H1 (cell line): Measurements from ENCODE around the gene FAM98A. TPM values are rescaled to one million over a fixed set of nuclear protein-coding genes. Genes with fewer than 3 reads are reported as not detected.

Experiments
- CTCF ChIA-PET: fragments of 300-600 bp; sonication (Branson Sonifier 250); formaldehyde crosslinking; loops from one replicate; lab custom pipeline; 2021; ENCODE audit not compliant: partially characterized antibody; lab: Charles Lee
- POLR2A ChIA-PET: fragments of 300-600 bp; sonication (Branson Sonifier 250); formaldehyde crosslinking; loops from one replicate; lab custom pipeline; 2021; ENCODE audit warnings: inconsistent platforms; ENCODE audit not compliant: partially characterized antibody; lab: Charles Lee
- DNase-seq, 2 experiments: peaks; one replicate each; pipeline versions ENCODE4 v3.0.0 to v3.0.0-alpha.2; 2010 to 2022; ENCODE audit warnings: low spot score in 2 of 2, low read depth in 1 of 2, mixed read lengths in 1 of 2
- FAIRE-seq: peaks from 2 replicates; lab custom pipeline; 2011; peaks lifted over from hg19 to GRCh38; lab: Jason Lieb, UNC
- H2AFZ ChIP-seq: 2 replicates; pipeline ENCODE4 v1.8.1; 2012; ENCODE audit warnings: low read length, inconsistent platforms
- H2AK5ac ChIP-seq: 2 replicates; pipeline ENCODE4 v1.6.1; 2013; ENCODE audit warnings: low read depth, low read length
- H2BK120ac ChIP-seq: replicated peaks from 2 replicates; pipeline ENCODE3; 2013; ENCODE audit warnings: low read depth, low read length, inconsistent platforms
- H2BK12ac ChIP-seq: 2 replicates; pipeline ENCODE4 v1.6.1; 2013; ENCODE audit warnings: low read depth, low read length
- H2BK15ac ChIP-seq: 2 replicates; pipeline ENCODE4 v1.6.1; 2013; ENCODE audit warnings: low read length
- H2BK20ac ChIP-seq: 2 replicates; pipeline ENCODE4 v1.6.1; 2013; ENCODE audit warnings: low read length
- H2BK5ac ChIP-seq: 2 replicates; pipeline ENCODE4 v1.6.1; 2013; ENCODE audit warnings: low read depth, low read length
- H3K14ac ChIP-seq: 2 replicates; pipeline ENCODE4 v1.6.1; 2013; ENCODE audit warnings: inconsistent platforms; ENCODE audit not compliant: insufficient read length
- H3K18ac ChIP-seq: 2 replicates; pipeline ENCODE4 v1.6.1; 2013; ENCODE audit warnings: low read length; ENCODE audit errors: extremely low read depth
- H3K23ac ChIP-seq: 2 replicates; pipeline ENCODE4 v1.6.1; 2013; ENCODE audit warnings: inconsistent platforms; ENCODE audit not compliant: insufficient read length
- H3K23me2 ChIP-seq: 2 replicates; pipeline ENCODE4 v1.6.1; 2013; ENCODE audit warnings: low read depth, low read length
- H3K27ac ChIP-seq: 2 replicates; pipeline ENCODE4 v1.6.1; 2011; ENCODE audit warnings: low read depth, low read length, inconsistent platforms
- H3K27me3 ChIP-seq, 4 experiments: replicated peaks in 1 of 4; 1 replicate in 1 of 4; 2 replicates in 3 of 4; pipeline versions ENCODE4 v1.6.1 to v1.8.1; 2011 to 2013; ENCODE audit warnings: low read length in 3 of 4, mild to moderate bottlenecking in 3 of 4, inconsistent platforms in 2 of 4, mixed read lengths in 2 of 4, moderate library complexity in 1 of 4; ENCODE audit not compliant: control insufficient read depth in 3 of 4, insufficient read depth in 3 of 4; ENCODE audit errors: extremely low read depth in 1 of 4
- H3K36me3 ChIP-seq, 4 experiments: 2 replicates each; pipeline versions ENCODE4 v1.6.1 to v1.8.1; 2011 to 2013; ENCODE audit warnings: mild to moderate bottlenecking in 4 of 4, low read length in 3 of 4, moderate library complexity in 2 of 4, control low read depth in 1 of 4, inconsistent platforms in 1 of 4; ENCODE audit not compliant: insufficient read depth in 4 of 4, control insufficient read depth in 2 of 4
- H3K4ac ChIP-seq: replicated peaks from 2 replicates; pipeline ENCODE3; 2013; ENCODE audit warnings: low read length, low read depth, mixed read lengths, inconsistent platforms; ENCODE audit not compliant: insufficient read length
- H3K4me1 ChIP-seq, 4 experiments: replicated peaks in 1 of 4; 1 replicate in 1 of 4; 2 replicates in 3 of 4; pipeline versions ENCODE4 v1.6.1 to v1.8.1; 2011 to 2013; ENCODE audit warnings: low read length in 3 of 4, inconsistent platforms in 2 of 4, mixed read lengths in 1 of 4; ENCODE audit not compliant: insufficient read depth in 4 of 4, control insufficient read depth in 3 of 4
- H3K4me2 ChIP-seq, 2 experiments: 2 replicates each; pipeline versions ENCODE4 v1.6.1 to v1.8.1; 2011 to 2013; ENCODE audit warnings: low read depth in 2 of 2, low read length in 2 of 2, control low read depth in 1 of 2, inconsistent platforms in 1 of 2, mild to moderate bottlenecking in 1 of 2; ENCODE audit not compliant: insufficient read depth in 1 of 2
- H3K4me3 ChIP-seq, 4 experiments: fragments of 200-600, 300-600 bp in 1 of 4; sonication (generic), shearing (Covaris generic), sonication (Bioruptor Twin) in 1 of 4; 2 replicates each; pipeline versions ENCODE4 v1.5.1 to v1.8.1; 2011 to 2016; ENCODE audit warnings: low read length in 4 of 4, low read depth in 3 of 4, control low read depth in 2 of 4, inconsistent platforms in 2 of 4, mild to moderate bottlenecking in 2 of 4, mixed read lengths in 1 of 4, moderate library complexity in 1 of 4; ENCODE audit not compliant: insufficient read depth in 2 of 4; ENCODE audit errors: extremely low read depth in 1 of 4
- H3K56ac ChIP-seq: replicated peaks from 2 replicates; pipeline ENCODE3; 2013; ENCODE audit warnings: low read depth, mild to moderate bottlenecking, mixed read lengths, low read length, inconsistent platforms; ENCODE audit not compliant: insufficient read length
- H3K79me1 ChIP-seq: 2 replicates; pipeline ENCODE4 v1.6.1; 2013; ENCODE audit warnings: low read depth, low read length, control low read depth
- H3K79me2 ChIP-seq, 2 experiments: 2 replicates each; pipeline versions ENCODE4 v1.6.1 to v1.8.1; 2012 to 2013; ENCODE audit warnings: low read length in 2 of 2, mild to moderate bottlenecking in 2 of 2, inconsistent platforms in 1 of 2; ENCODE audit not compliant: insufficient read depth in 2 of 2, control insufficient read depth in 1 of 2
- H3K9ac ChIP-seq, 4 experiments: replicated peaks in 1 of 4; 1 replicate in 1 of 4; 2 replicates in 3 of 4; pipeline versions ENCODE4 v1.6.1 to v1.8.1; 2011 to 2013; ENCODE audit warnings: low read depth in 3 of 4, low read length in 3 of 4, control low read depth in 2 of 4, mild to moderate bottlenecking in 2 of 4, moderate library complexity in 2 of 4, inconsistent platforms in 1 of 4; ENCODE audit errors: extremely low read depth in 1 of 4
- H3K9me3 ChIP-seq, 2 experiments: 2 replicates each; pipeline versions ENCODE4 v1.6.1 to v1.8.1; 2012 to 2013; ENCODE audit warnings: mild to moderate bottlenecking in 2 of 2, moderate library complexity in 2 of 2, control low read depth in 1 of 2, inconsistent platforms in 1 of 2, low read depth in 1 of 2, low read length in 1 of 2, mixed read lengths in 1 of 2; ENCODE audit not compliant: insufficient read depth in 2 of 2
- H4K20me1 ChIP-seq, 2 experiments: replicated peaks in 1 of 2; 2 replicates each; pipeline versions ENCODE3 to v1.8.1; 2011 to 2013; ENCODE audit warnings: inconsistent platforms in 2 of 2, low read length in 2 of 2, mild to moderate bottlenecking in 1 of 2; ENCODE audit not compliant: insufficient read depth in 2 of 2, control insufficient read depth in 1 of 2
- H4K5ac ChIP-seq: 2 replicates; pipeline ENCODE4 v1.6.1; 2013; ENCODE audit warnings: low read length, low read depth, mixed read lengths, inconsistent platforms; ENCODE audit not compliant: insufficient read length
- H4K8ac ChIP-seq: 2 replicates; pipeline ENCODE4 v1.8.0; 2013; ENCODE audit warnings: mild to moderate bottlenecking, moderate library complexity, low read length, inconsistent platforms; ENCODE audit not compliant: insufficient read depth; ENCODE audit errors: extremely low read depth
- H4K91ac ChIP-seq: replicated peaks from 2 replicates; pipeline ENCODE3; 2013; ENCODE audit warnings: low read length, mixed read lengths, inconsistent platforms; ENCODE audit not compliant: insufficient read length
- CEBPB ChIP-seq: IDR thresholded peaks from 2 replicates; pipeline ENCODE4 v1.6.1; 2012; ENCODE audit warnings: low read depth, low read length
- SUZ12 ChIP-seq: fragments of 200-600 bp; sonication (generic); IDR thresholded peaks from 2 replicates; pipeline ENCODE4 v1.6.1; 2012; ENCODE audit warnings: mild to moderate bottlenecking, inconsistent platforms, low read length, moderate library complexity, mixed read lengths
- TAF1 ChIP-seq: IDR thresholded peaks from 2 replicates; pipeline ENCODE4 v1.6.1; 2011; ENCODE audit warnings: mild to moderate bottlenecking, low read depth, low read length
- WGBS, 2 experiments: shearing (Covaris generic) in 1 of 2; methylation state at CpG; one replicate each; pipeline versions ENCODE4 v1.1.6 to v1.1.7; 2013 to 2015; ENCODE audit warnings: low lambda C conversion rate in 2 of 2, mixed read lengths in 2 of 2, inconsistent platforms in 1 of 2, low coverage in 1 of 2, missing lambda C conversion rate in 1 of 2; ENCODE audit not compliant: insufficient replicate concordance in 2 of 2, insufficient coverage in 1 of 2, insufficient read length in 1 of 2; ENCODE audit errors: extremely low coverage in 1 of 2, missing lambda C conversion rate in 1 of 2; 5-methylcytosine and 5-hydroxymethylcytosine counted together
- polyA plus RNA-seq, 7 experiments: library from polyadenylated mRNA; depleted of rRNA in 3 of 7; stranded (reverse) in 5 of 7; unstranded in 2 of 7; fragments of >200 nt in 5 of 7; fragments of 200-250 nt in 2 of 7; gene quantifications; 1 replicate in 5 of 7; 2 replicates in 1 of 7; 4 replicates in 1 of 7; pipeline versions ENCODE4 v1.2.1 to v1.2.3, GENCODE V29; 2011 to 2013; ENCODE audit warnings: missing spikeins in 2 of 7, mixed read lengths in 2 of 7
- total RNA-seq: library from RNA; stranded (reverse); fragmentation: NEBNext Ultra II Directional; extraction: Animal tissue kit (Norgen Biotek cat#: 25700); gene quantifications from 2 replicates; pipeline ENCODE4 v1.2.1, GENCODE V29; 2021
- TF ChIP-seq, protein P1 (sequence below): IDR thresholded peaks from 2 replicates; pipeline ENCODE4 v1.6.1; 2012; ENCODE audit warnings: low read length, inconsistent platforms

The FAM98A gene
- total and polyA plus RNA-seq, 2 of the 8 experiments (the other 6 are each of a cell fraction or from before 2014, with no cell fraction given): 53.2 to 103 TPM

DNA sequence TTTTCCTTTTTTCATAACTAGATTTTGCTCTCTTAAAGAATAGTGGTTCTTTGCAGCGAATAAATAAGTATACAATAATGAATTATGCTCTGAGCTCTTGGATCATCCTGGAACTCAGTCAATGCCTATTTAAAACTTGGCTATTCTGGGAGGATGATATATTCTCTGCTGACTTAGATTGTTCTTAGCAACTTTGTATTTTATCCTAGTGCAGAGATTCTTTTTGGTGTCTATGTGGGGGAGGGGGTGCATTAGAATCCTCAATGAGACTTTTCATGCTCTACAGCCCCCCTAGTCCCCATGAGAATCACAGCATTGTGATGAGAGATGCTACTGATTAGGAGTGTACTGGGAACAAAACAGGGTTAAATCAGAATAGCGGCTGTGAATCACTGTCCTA, 8.8 kb upstream of the FAM98A start:
- Histone ChIP-seq H3K27ac (peak overlapping the region; percentile 23; the same call in 1 of the 2 replicates), H2BK5ac (peak overlapping the region; percentile 88; the same call in 1 of the 2 replicates)

More for the DNA sequence above, 8.8 kb upstream of the FAM98A start:
- Histone ChIP-seq H3K14ac (no peak overlapping the region), H3K79me2 (peaks cover 0 to 20% of the 10 kb centered on the region in 2 experiments; a peak in 1 of 4 replicates), H4K8ac (no peak overlapping the region), H3K56ac (no peak overlapping the region), H3K18ac (no peak overlapping the region), H2BK15ac (no peak overlapping the region), H4K91ac (no peak overlapping the region), H2BK20ac (no peak overlapping the region), H2AK5ac (no peak overlapping the region), H4K20me1 (no peaks in the 10 kb centered on the region), H3K9ac (no peak overlapping the region), H3K4me2 (peak overlapping the region; percentile 31 to 57), H3K27me3 (no peaks in the 10 kb centered on the region), H4K5ac (peak overlapping the region; percentile 78), H3K4me1 (peaks cover 0 to 23% (median 15%) of the 10 kb centered on the region in 4 experiments; a peak in 6 of 7 replicates), H2BK120ac (peak overlapping the region; percentile 3), H3K79me1 (no peaks in the 10 kb centered on the region; the same call in 1 of the 2 replicates), H3K4ac (no peak overlapping the region), H3K23me2 (no peaks in the 10 kb centered on the region), H3K36me3 (peaks cover 0 to 19% (median 7%) of the 10 kb centered on the region in 4 experiments; a peak in 4 of 8 replicates), H2AFZ (no peak overlapping the region), H3K23ac (no peak overlapping the region), H2BK12ac (no peak overlapping the region), H3K4me3 (peak overlapping the region in 1 of 4 experiments; percentile 45; a peak in 4 of 8 replicates), H3K9me3 (peaks cover 16 to 20% of the 10 kb centered on the region in 2 experiments)
- no peak for TF ChIP-seq CEBPB
- TF ChIP-seq SUZ12: no peak
- TF ChIP-seq, protein P1, sequence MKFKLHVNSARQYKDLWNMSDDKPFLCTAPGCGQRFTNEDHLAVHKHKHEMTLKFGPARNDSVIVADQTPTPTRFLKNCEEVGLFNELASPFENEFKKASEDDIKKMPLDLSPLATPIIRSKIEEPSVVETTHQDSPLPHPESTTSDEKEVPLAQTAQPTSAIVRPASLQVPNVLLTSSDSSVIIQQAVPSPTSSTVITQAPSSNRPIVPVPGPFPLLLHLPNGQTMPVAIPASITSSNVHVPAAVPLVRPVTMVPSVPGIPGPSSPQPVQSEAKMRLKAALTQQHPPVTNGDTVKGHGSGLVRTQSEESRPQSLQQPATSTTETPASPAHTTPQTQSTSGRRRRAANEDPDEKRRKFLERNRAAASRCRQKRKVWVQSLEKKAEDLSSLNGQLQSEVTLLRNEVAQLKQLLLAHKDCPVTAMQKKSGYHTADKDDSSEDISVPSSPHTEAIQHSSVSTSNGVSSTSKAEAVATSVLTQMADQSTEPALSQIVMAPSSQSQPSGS: no peak
- TF ChIP-seq TAF1: no peak
- FAIRE-seq (no peak), DNase-seq (no peak)
- CTCF ChIA-PET: no interaction called here
- POLR2A ChIA-PET: interaction anchor here (1.4 to 2.4 kb wide), 2 partner anchors 9 to 45 kb away, joined by 3 to 10 read pairs; partner anchors contain the start of gene FAM98A
- 63% methylated on average over 2 of the region's 2 CpGs; no CpG with 5 or more reads in 1 of the 2 experiments for WGBS, 2 experiments
